HepG2 (cell line): ENCODE measurements around the gene ANKRD11. TPM values are rescaled to one million over a fixed set of nuclear protein-coding genes. Genes with fewer than 3 reads are reported as not detected.

Experiments used
- ATAC-seq: fragments of 200-7000 bp; cut with Tn5 transposase; 3 replicates; pipeline ENCODE4 v1.9.1; 2020; ENCODE audit warnings: mild to moderate bottlenecking, moderate library complexity
- BruUV-seq: library from RNA; stranded (reverse); fragments of 400-500 nt; replicated peaks from 2 replicates; lab custom pipeline; 2021; lab: Mats Ljungman, UMichigan
- CTCF ChIA-PET: fragments of 300-600 bp; formaldehyde crosslinking; extraction: SDS; loops from one replicate; lab custom pipeline; 2021; ENCODE audit warnings: low total read pairs, inconsistent platforms, low intra/inter-chr PET ratio; lab: Yijun Ruan, JAX
- POLR2A ChIA-PET: fragments of 350-600 bp; sonication (Branson Sonifier 250); formaldehyde crosslinking; loops from one replicate; lab custom pipeline; 2020; ENCODE audit warnings: antibody characterized with exemption, inconsistent platforms; lab: Yijun Ruan, JAX
- DNase-seq: peaks from one replicate; pipeline ENCODE4 v3.0.0-alpha.2; 2015; ENCODE audit warnings: low spot score
- FAIRE-seq: peaks from 3 replicates; lab custom pipeline; 2011; peaks lifted over from hg19 to GRCh38; lab: Jason Lieb, UNC
- H2AFZ ChIP-seq: one replicate; pipeline ENCODE4 v1.6.1; 2011; ENCODE audit warnings: low read length, inconsistent platforms
- H3K27ac ChIP-seq: fragments of 300-600 bp; 3 replicates; pipeline ENCODE4 v1.8.0; 2011; ENCODE audit warnings: mixed run types, mild to moderate bottlenecking, mixed read lengths, low read length, inconsistent platforms; ENCODE audit not compliant: insufficient read depth; ENCODE audit errors: extremely low read length
- H3K27me3 ChIP-seq, 2 experiments: fragments of 200-600 bp in 1 of 2; 2 replicates in 1 of 2; 3 replicates in 1 of 2; pipeline versions ENCODE4 v1.6.0 to v1.8.0; 2011; ENCODE audit warnings: low read length in 2 of 2, mild to moderate bottlenecking in 2 of 2, moderate library complexity in 2 of 2, inconsistent platforms in 1 of 2; ENCODE audit not compliant: insufficient read depth in 2 of 2, control insufficient read depth in 1 of 2
- H3K36me3 ChIP-seq, 2 experiments: fragments of 200-600 bp in 1 of 2; replicated peaks in 1 of 2; 2 replicates in 1 of 2; 3 replicates in 1 of 2; pipeline versions ENCODE4 v1.5.1 to v1.8.0; 2011; ENCODE audit warnings: low read length in 2 of 2, inconsistent platforms in 1 of 2; ENCODE audit not compliant: insufficient read depth in 2 of 2, control insufficient read depth in 1 of 2
- H3K4me1 ChIP-seq: 2 replicates; pipeline ENCODE4 v1.5.1; 2012; ENCODE audit warnings: low read length, inconsistent platforms; ENCODE audit not compliant: insufficient read depth
- H3K4me2 ChIP-seq: 2 replicates; pipeline ENCODE4 v1.6.0; 2011; ENCODE audit warnings: low read depth, low read length, inconsistent platforms
- H3K4me3 ChIP-seq, 3 experiments: fragments of 200-600 bp in 1 of 3; sonication (generic), shearing (Covaris generic) in 1 of 3; replicated peaks in 1 of 3; 2 replicates each; pipeline ENCODE4 v1.5.1; 2011 to 2016; ENCODE audit warnings: low read length in 3 of 3, inconsistent platforms in 2 of 3, low read depth in 2 of 3, mild to moderate bottlenecking in 2 of 3, control low read depth in 1 of 3, mixed read lengths in 1 of 3; ENCODE audit not compliant: insufficient read depth in 1 of 3
- H3K79me2 ChIP-seq: one replicate; pipeline ENCODE4 v1.6.1; 2011; ENCODE audit warnings: low read length, inconsistent platforms; ENCODE audit not compliant: insufficient read depth
- H3K9ac ChIP-seq: 2 replicates; pipeline ENCODE4 v1.6.0; 2011; ENCODE audit warnings: mild to moderate bottlenecking, low read depth, low read length, inconsistent platforms; ENCODE audit not compliant: insufficient read depth
- H3K9me3 ChIP-seq: 2 replicates; pipeline ENCODE4 v1.5.1; 2012; ENCODE audit warnings: mild to moderate bottlenecking, low read length
- H4K20me1 ChIP-seq: 2 replicates; pipeline ENCODE4 v1.6.0; 2011; ENCODE audit warnings: inconsistent platforms, mild to moderate bottlenecking, low read length, moderate library complexity; ENCODE audit not compliant: insufficient read depth
- ATAD3A ChIP-seq: sonication (generic); formaldehyde crosslinking; IDR thresholded peaks from 2 replicates; pipeline ENCODE4 v1.4.0; 2020; ENCODE audit warnings: missing genetic modification reagents
- CBX2 ChIP-seq, 2 experiments: fragments of 200-600 bp in 1 of 2; sonication (generic); formaldehyde crosslinking in 1 of 2; IDR thresholded peaks; 2 replicates each; pipeline versions ENCODE4 v1.7.0 to v1.8.1; 2018 to 2022; ENCODE audit warnings: low read depth in 2 of 2, low read length in 1 of 2, mild to moderate bottlenecking in 1 of 2, missing genetic modification reagents in 1 of 2
- DR1 ChIP-seq: sonication (generic); formaldehyde crosslinking; IDR thresholded peaks from 2 replicates; pipeline ENCODE4 v1.8.0; 2021; ENCODE audit warnings: mild to moderate bottlenecking, missing genetic modification reagents, inconsistent platforms
- HCFC1 ChIP-seq: fragments of 150-350 bp; IDR thresholded peaks from 2 replicates; pipeline ENCODE4 v1.6.1; 2014; ENCODE audit warnings: low read depth, low read length
- MED1 ChIP-seq: sonication (generic); formaldehyde crosslinking; IDR thresholded peaks from 2 replicates; pipeline ENCODE4 v1.4.0; 2020; ENCODE audit warnings: missing genetic modification reagents
- SMYD3 ChIP-seq: sonication (generic); formaldehyde crosslinking; IDR thresholded peaks from 2 replicates; pipeline ENCODE4 v1.8.1; 2023; ENCODE audit warnings: mild to moderate bottlenecking, missing genetic modification reagents
- TCF12 ChIP-seq, 2 experiments: fragments of 450-650 bp in 1 of 2; sonication (generic) in 1 of 2; formaldehyde crosslinking in 1 of 2; IDR thresholded peaks; 2 replicates each; pipeline versions ENCODE4 v1.6.1 to v1.8.0; 2017 to 2022; ENCODE audit warnings: antibody characterized with exemption in 1 of 2, mild to moderate bottlenecking in 1 of 2, missing genetic modification reagents in 1 of 2, moderate library complexity in 1 of 2
- XRCC5 ChIP-seq: fragments of 200-400 bp; formaldehyde crosslinking; optimal IDR thresholded peaks from 2 replicates; pipeline ENCODE3; 2017; ENCODE audit warnings: mild to moderate bottlenecking, low read length
- ZNF275 ChIP-seq: sonication (generic); formaldehyde crosslinking; IDR thresholded peaks from 2 replicates; pipeline ENCODE4 v1.8.0; 2022; ENCODE audit warnings: missing genetic modification reagents, mild to moderate bottlenecking, inconsistent platforms, borderline replicate concordance
- ZNF329 ChIP-seq: sonication (generic); formaldehyde crosslinking; IDR thresholded peaks from 2 replicates; pipeline ENCODE4 v1.9.0; 2021; ENCODE audit warnings: low read depth, mild to moderate bottlenecking, missing genetic modification reagents
- ZNF547 ChIP-seq: sonication (generic); formaldehyde crosslinking; IDR thresholded peaks from 2 replicates; pipeline ENCODE4 v1.5.1; 2020; ENCODE audit warnings: mild to moderate bottlenecking, missing genetic modification reagents
- ZSCAN30 ChIP-seq: sonication (generic); formaldehyde crosslinking; IDR thresholded peaks from 2 replicates; pipeline ENCODE4 v1.5.0; 2020; ENCODE audit warnings: mild to moderate bottlenecking, missing genetic modification reagents
- WGBS: methylation state at CpG from one replicate; pipeline ENCODE4 v1.1.6; 2017; ENCODE audit warnings: low lambda C conversion rate; 5-methylcytosine and 5-hydroxymethylcytosine counted together
- in situ Hi-C: cut with HindIII; loops from 2 replicates; pipeline ENCODE4 v1.10.0; 2017; ENCODE audit warnings: low pct_unique_long_range_greater_than_20kb; ENCODE audit not compliant: extremely low pct_ligation_motif_present
- intact Hi-C: fragments of 100-400 bp; cut with micrococcal nuclease; formaldehyde crosslinking; loops from one replicate; pipeline ENCODE4 v1.10.0; 2022; ENCODE audit not compliant: unreplicated experiment
- polyA plus RNA-seq, 8 experiments: library from polyadenylated mRNA; depleted of rRNA in 3 of 8; stranded (reverse) in 7 of 8; unstranded in 1 of 8; fragments of >200 nt; fragmentation: Illumina TruSeq in 4 of 8; extraction: Trizol in 4 of 8; gene quantifications; 2 replicates each; pipeline versions ENCODE4 v1.2.1 to v1.2.3, GENCODE V29; 2011 to 2016; ENCODE audit warnings: low read depth in 4 of 8, missing spikeins in 1 of 8, mixed read lengths in 1 of 8; ENCODE audit not compliant: insufficient read depth in 1 of 8
- total RNA-seq, 5 experiments: library from RNA; depleted of rRNA; stranded (reverse); fragments of >200 nt; fragmentation: Illumina TruSeq; extraction: Trizol; gene quantifications; 2 replicates each; pipeline ENCODE4 v1.2.3, GENCODE V29; 2016; ENCODE audit warnings: low read depth in 1 of 5

The ANKRD11 gene
- total and polyA plus RNA-seq, 2 of the 13 experiments (the other 11 are each of a cell fraction or from before 2014, with no cell fraction given), result 21.4 to 38.4 TPM

GRCh38 chr16:89499767-89500166 lies 9.4 kb upstream of the ANKRD11 start:
- Histone ChIP-seq H2AFZ (no peak overlapping the region), H3K79me2 (no peaks in the 10 kb centered on the region), H3K27me3 (no peaks in the 10 kb centered on the region), H3K36me3 (no peaks in the 10 kb centered on the region), H3K4me1 (peaks cover 39% of the 10 kb centered on the region), H4K20me1 (no peaks in the 10 kb centered on the region), H3K9ac (no peak overlapping the region), H3K9me3 (no peaks in the 10 kb centered on the region), H3K4me3 (no peak overlapping the region), H3K4me2 (no peak overlapping the region), H3K27ac (no peak overlapping the region)
- no peak for TF ChIP-seq TCF12 (IDR thresholded peaks at IDR 0.05)
- no peak for TF ChIP-seq TCF12 (CRISPR knock-in tag; IDR thresholded peaks at IDR 0.05)
- no peak for TF ChIP-seq ZNF275 (CRISPR knock-in tag)
- no peak for TF ChIP-seq ATAD3A (CRISPR knock-in tag)
- TF ChIP-seq ZNF329, result no peak
- TF ChIP-seq CBX2 (IDR thresholded peaks at IDR 0.05; ENCODE audit: low read depth, low read length), result no peak
- no peak for TF ChIP-seq CBX2 (CRISPR knock-in tag; IDR thresholded peaks at IDR 0.05; ENCODE audit: low read depth)
- no peak for TF ChIP-seq ZSCAN30 (CRISPR knock-in tag)
- TF ChIP-seq SMYD3 (CRISPR knock-in tag), result no peak
- no peak for TF ChIP-seq HCFC1
- TF ChIP-seq MED1 (CRISPR knock-in tag), result no peak
- TF ChIP-seq ZNF547, result no peak
- no peak for TF ChIP-seq XRCC5
- TF ChIP-seq DR1 (CRISPR knock-in tag), result no peak
- DNase-seq (no peak), ATAC-seq (no peak), FAIRE-seq (no peak)
- intact Hi-C loops, result no loop called here
- no TSS peak for BruUV-seq
- ChIA-PET CTCF (no interaction called here), POLR2A (interaction anchor here (1.0 to 1.1 kb wide), 2 partner anchors 9 to 11 kb away, joined by 3 to 4 read pairs; partner anchors contain the start of gene SPG7)
- in situ Hi-C loops, result no loop called here
- WGBS, result 97% methylated on average over 3 of the region's 3 CpGs
